Glomerular visceral epithelial cell (primary cell): ENCODE measurements around the gene GEN1.

ENCODE experiments used
- DNase-seq: peaks from one replicate; pipeline ENCODE4 v3.0.0-alpha.2; 2016; ENCODE audit errors: extremely low spot score

The GEN1 gene

GRCh38 chr2:17753803-17754663 lies at the start of gene GEN1, which contains the start of gene SMC6:
Gene GEN1, plus strand, starts transcription at chr2:17754138. Its CDS starts 5,806 bp downstream, at chr2:17759944.
Gene SMC6, minus strand, starts transcription at chr2:17753810. Its CDS starts 7,864 bp downstream, at chr2:17745946.
- DNase-seq, result peak; percentile 92

- no peak for DNase-seq
These were observed 47.1 kb upstream of the GEN1 start for GRCh38 chr2:17706845-17707244.

GRCh38 chr2:17708501-17708900 lies 45.4 kb upstream of the GEN1 start:
- no peak for DNase-seq

- no peak for DNase-seq
These were observed 44.0 kb upstream of the GEN1 start for GRCh38 chr2:17709897-17710296.

- DNase-seq, result no peak
These were observed 43.2 kb upstream of the GEN1 start for GRCh38 chr2:17710547-17711248.

- no peak for DNase-seq
These were observed 40.6 kb upstream of the GEN1 start for GRCh38 chr2:17713291-17713690.

- DNase-seq, result no peak
These were observed 36.3 kb upstream of the GEN1 start for GRCh38 chr2:17717666-17718065.

- no peak for DNase-seq
These were observed 35.2 kb upstream of the GEN1 start for GRCh38 chr2:17718689-17719088.

- peak; percentile 16 for DNase-seq
These were observed 34.2 kb upstream of the GEN1 start for GRCh38 chr2:17719562-17720371.

- DNase-seq, result no peak
These were observed 25.7 kb upstream of the GEN1 start for GRCh38 chr2:17728210-17728609.

- DNase-seq, result no peak
These were observed 24.1 kb upstream of the GEN1 start for GRCh38 chr2:17729880-17730279.

- DNase-seq, result no peak
These were observed 20.3 kb upstream of the GEN1 start for GRCh38 chr2:17733599-17733998.

- no peak for DNase-seq
These were observed 18.1 kb upstream of the GEN1 start for GRCh38 chr2:17735864-17736263.

GRCh38 chr2:17736989-17737388 lies 16.9 kb upstream of the GEN1 start:
- DNase-seq, result no peak

GRCh38 chr2:17740203-17740602 lies 13.7 kb upstream of the GEN1 start:
- DNase-seq, result no peak

GRCh38 chr2:17747684-17748452 lies 6.1 kb upstream of the GEN1 start:
- peak; percentile 13 for DNase-seq

GRCh38 chr2:17748745-17749144 lies 5.2 kb upstream of the GEN1 start:
- no peak for DNase-seq

- no peak for DNase-seq
These were observed 4.0 kb upstream of the GEN1 start for GRCh38 chr2:17749753-17750438.

GRCh38 chr2:17752246-17752645 lies 1.7 kb upstream of the GEN1 start:
- no peak for DNase-seq

GRCh38 chr2:17752892-17753802 lies 791 bp upstream of the GEN1 start:
- peak; percentile 46 for DNase-seq
